ENCODE data around the gene EIF2S3.

EIF2S3 gene

DNA sequence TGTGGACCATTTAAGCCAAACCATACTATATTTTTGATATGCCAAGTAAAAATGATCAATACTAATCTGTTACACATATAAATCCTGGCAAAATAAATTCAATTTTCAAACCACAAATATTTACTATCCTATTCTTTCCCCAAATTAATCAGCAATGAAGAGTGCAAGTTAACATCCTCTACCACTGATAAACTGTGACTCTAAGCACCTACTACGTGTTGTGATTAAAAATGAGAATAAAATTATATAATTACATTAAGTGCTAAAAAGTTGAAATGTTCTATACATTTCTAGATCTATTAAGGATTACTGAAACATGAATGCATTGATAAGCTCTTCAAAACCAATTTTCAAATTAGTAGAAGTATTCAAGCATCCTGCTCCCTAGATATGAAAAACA is 31.2 kb upstream of the EIF2S3 start:
- no peaks in the 10 kb centered on the region for H3K27me3 ChIP-seq (ENCODE audit: insufficient read depth, poor library complexity, severe bottlenecking)
- no peak for TF ChIP-seq GABPA (IDR thresholded peaks at IDR 0.05; ENCODE audit: low read depth)
- TF ChIP-seq, protein P1, sequence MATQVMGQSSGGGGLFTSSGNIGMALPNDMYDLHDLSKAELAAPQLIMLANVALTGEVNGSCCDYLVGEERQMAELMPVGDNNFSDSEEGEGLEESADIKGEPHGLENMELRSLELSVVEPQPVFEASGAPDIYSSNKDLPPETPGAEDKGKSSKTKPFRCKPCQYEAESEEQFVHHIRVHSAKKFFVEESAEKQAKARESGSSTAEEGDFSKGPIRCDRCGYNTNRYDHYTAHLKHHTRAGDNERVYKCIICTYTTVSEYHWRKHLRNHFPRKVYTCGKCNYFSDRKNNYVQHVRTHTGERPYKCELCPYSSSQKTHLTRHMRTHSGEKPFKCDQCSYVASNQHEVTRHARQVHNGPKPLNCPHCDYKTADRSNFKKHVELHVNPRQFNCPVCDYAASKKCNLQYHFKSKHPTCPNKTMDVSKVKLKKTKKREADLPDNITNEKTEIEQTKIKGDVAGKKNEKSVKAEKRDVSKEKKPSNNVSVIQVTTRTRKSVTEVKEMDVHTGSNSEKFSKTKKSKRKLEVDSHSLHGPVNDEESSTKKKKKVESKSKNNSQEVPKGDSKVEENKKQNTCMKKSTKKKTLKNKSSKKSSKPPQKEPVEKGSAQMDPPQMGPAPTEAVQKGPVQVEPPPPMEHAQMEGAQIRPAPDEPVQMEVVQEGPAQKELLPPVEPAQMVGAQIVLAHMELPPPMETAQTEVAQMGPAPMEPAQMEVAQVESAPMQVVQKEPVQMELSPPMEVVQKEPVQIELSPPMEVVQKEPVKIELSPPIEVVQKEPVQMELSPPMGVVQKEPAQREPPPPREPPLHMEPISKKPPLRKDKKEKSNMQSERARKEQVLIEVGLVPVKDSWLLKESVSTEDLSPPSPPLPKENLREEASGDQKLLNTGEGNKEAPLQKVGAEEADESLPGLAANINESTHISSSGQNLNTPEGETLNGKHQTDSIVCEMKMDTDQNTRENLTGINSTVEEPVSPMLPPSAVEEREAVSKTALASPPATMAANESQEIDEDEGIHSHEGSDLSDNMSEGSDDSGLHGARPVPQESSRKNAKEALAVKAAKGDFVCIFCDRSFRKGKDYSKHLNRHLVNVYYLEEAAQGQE (IDR thresholded peaks at IDR 0.05; ENCODE audit: insufficient replicate concordance, low read depth), result no peak
- TF ChIP-seq, protein P2, sequence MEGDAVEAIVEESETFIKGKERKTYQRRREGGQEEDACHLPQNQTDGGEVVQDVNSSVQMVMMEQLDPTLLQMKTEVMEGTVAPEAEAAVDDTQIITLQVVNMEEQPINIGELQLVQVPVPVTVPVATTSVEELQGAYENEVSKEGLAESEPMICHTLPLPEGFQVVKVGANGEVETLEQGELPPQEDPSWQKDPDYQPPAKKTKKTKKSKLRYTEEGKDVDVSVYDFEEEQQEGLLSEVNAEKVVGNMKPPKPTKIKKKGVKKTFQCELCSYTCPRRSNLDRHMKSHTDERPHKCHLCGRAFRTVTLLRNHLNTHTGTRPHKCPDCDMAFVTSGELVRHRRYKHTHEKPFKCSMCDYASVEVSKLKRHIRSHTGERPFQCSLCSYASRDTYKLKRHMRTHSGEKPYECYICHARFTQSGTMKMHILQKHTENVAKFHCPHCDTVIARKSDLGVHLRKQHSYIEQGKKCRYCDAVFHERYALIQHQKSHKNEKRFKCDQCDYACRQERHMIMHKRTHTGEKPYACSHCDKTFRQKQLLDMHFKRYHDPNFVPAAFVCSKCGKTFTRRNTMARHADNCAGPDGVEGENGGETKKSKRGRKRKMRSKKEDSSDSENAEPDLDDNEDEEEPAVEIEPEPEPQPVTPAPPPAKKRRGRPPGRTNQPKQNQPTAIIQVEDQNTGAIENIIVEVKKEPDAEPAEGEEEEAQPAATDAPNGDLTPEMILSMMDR (IDR thresholded peaks at IDR 0.05; ENCODE audit: insufficient read depth, low read length), result no peak
- no peak for TF ChIP-seq SPI1 (IDR thresholded peaks at IDR 0.05; ENCODE audit: borderline replicate concordance, low read depth)
- TF ChIP-seq POLR2AphosphoS5 (IDR thresholded peaks at IDR 0.05; ENCODE audit: low read depth), result no peak
- peak overlapping the region; percentile 92 for H3K27ac ChIP-seq (replicated peaks)
- H3K4me3 ChIP-seq (replicated peaks; ENCODE audit: insufficient read depth, low read length), result peak overlapping the region; percentile 67
- no peak for DNase-seq (ENCODE audit: low read depth in 1 of 2, low spot score in 1 of 2)

DNA sequence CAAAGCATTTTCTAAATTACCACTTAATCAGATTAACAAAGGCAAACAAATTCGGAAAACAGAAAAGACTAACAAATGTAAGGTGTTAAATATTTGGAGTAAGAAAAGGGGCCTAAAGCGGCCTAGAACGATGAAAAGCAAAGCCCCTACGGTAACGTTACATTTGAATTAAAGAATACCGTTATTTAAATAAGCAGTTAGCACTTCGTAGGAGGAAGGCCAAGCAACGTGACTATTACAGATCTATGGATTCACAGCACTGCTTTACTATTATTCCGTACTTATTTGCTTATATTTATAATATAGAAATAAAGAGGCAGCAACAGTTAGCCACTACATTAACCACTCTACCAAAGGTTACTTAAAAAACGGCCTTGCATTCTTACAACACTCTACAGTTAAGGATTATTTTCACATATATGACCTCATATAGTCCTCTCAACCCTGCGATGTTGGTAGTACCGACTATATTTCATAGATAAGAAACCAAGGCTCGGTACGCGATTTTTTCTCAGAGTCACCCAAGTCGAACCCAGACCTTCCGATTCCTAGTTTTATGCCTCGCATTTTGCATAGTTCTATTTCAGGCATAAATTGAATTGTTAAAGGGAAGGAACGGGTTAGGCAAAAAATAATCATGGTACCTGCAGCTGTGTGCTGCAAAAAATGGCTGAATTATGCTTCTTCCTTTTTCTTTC is 30.6 kb upstream of the EIF2S3 start:
- Histone ChIP-seq H3K27ac (replicated peaks) (peak overlapping the region; percentile 92), H3K27me3 (ENCODE audit: insufficient read depth, poor library complexity, severe bottlenecking) (no peaks in the 10 kb centered on the region), H3K4me3 (replicated peaks; ENCODE audit: insufficient read depth, low read length) (peak overlapping the region; percentile 67)
- TF ChIP-seq GABPA (IDR thresholded peaks at IDR 0.05; ENCODE audit: low read depth) (no peak), POLR2AphosphoS5 (IDR thresholded peaks at IDR 0.05; ENCODE audit: low read depth) (no peak), SPI1 (IDR thresholded peaks at IDR 0.05; ENCODE audit: borderline replicate concordance, low read depth) (no peak)
- TF ChIP-seq, protein P2 (IDR thresholded peaks at IDR 0.05; ENCODE audit: insufficient read depth, low read length), result no peak
- TF ChIP-seq, protein P1 (IDR thresholded peaks at IDR 0.05; ENCODE audit: insufficient replicate concordance, low read depth), result no peak
- no peak for DNase-seq (ENCODE audit: low read depth in 1 of 2, low spot score in 1 of 2)

DNA sequence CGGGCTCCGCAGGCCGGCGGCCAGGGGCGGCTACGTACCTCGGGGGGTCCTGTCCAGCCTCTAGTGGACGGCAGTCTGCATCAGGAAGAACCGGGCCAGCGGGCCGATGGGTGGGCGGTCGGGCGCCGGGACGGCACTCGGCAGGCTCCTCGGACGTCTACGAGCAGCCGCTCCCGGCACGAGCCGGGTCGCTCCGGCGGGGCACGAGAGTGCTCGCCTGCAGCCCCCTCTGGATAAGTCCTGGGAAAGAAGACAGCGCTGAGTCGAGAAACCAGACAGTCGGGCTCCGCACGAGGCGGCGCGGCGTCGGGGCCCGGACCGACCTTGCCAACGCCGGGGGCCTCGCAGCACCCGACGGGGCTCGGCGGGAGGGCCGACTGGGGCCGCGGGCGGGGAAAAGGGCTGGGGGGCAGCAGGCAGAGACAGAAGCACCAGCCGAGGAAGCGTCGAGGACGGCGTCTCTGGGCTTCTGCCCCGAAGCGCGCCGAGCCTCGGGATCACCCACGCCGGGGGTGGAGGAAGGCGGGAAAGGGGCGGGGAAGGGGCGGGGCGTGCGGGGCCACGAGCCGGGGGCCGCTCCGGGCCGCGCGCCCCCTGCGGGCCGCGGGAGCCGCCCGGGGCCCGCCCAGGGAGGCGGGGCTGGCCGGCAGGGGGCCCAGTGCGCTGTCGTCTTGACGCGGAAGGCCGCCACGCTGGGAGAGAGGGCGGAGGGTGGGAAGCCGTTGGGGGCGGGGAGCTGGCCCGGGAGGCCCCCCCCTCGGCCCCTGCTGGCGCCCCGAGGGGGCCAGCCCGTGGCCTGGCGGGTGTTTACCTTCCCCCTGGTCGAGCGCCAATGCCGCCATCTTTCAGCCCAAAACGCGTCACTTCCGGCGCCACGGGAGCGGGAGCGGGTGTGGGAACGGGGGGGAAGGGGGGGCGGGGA is 29.7 kb upstream of the EIF2S3 start:
- peak; percentile 68 to 81 for DNase-seq (ENCODE audit: low read depth in 1 of 2, low spot score in 1 of 2)
- TF ChIP-seq, protein P2 (IDR thresholded peaks at IDR 0.05; ENCODE audit: insufficient read depth, low read length), result no peak
- TF ChIP-seq POLR2AphosphoS5 (IDR thresholded peaks at IDR 0.05; ENCODE audit: low read depth), result peak; percentile 89
- Histone ChIP-seq H3K4me3 (replicated peaks; ENCODE audit: insufficient read depth, low read length) (peak overlapping the region; percentile 67), H3K27me3 (ENCODE audit: insufficient read depth, poor library complexity, severe bottlenecking) (no peaks in the 10 kb centered on the region), H3K27ac (replicated peaks) (peak overlapping the region; percentile 92)

All from HL-60 (cell line).